HCT116 (cell line): ENCODE results near the gene C13orf46. TPM values are rescaled to one million over a fixed set of nuclear protein-coding genes. Genes with fewer than 3 reads are reported as not detected.

Experiments
- ATAC-seq: fragments of 200-7000 bp; cut with Tn5 transposase; 2 replicates; pipeline ENCODE4 v1.9.1; 2020; ENCODE audit warnings: mild to moderate bottlenecking, moderate library complexity
- BruUV-seq: library from RNA; stranded (reverse); fragments of 400-500 nt; replicated peaks from 2 replicates; lab custom pipeline; 2021; lab: Mats Ljungman, UMichigan
- CTCF ChIA-PET: fragments of 300-600 bp; sonication (Branson Sonifier 250); formaldehyde crosslinking; loops from one replicate; lab custom pipeline; 2021; ENCODE audit warnings: antibody characterized with exemption; lab: Charles Lee
- POLR2A ChIA-PET: fragments of 300-600, 350-600 bp; sonication (Branson Sonifier 250); formaldehyde crosslinking; loops from one replicate; lab custom pipeline; 2021; ENCODE audit warnings: antibody characterized with exemption; lab: Charles Lee
- RAD21 ChIA-PET, 2 experiments: fragments of 300-600 bp; sonication (Branson Sonifier 250); formaldehyde crosslinking; loops; one replicate each; lab custom pipeline; 2023; ENCODE audit warnings: low total read pairs in 2 of 2; ENCODE audit not compliant: uncharacterized antibody in 2 of 2, unreplicated experiment in 2 of 2, low non-redundant PET in 1 of 2; lab: Charles Lee
- DNase-seq: peaks from one replicate; pipeline ENCODE4 v3.0.0-alpha.2; 2010; ENCODE audit warnings: low read depth, low spot score
- H2AFZ ChIP-seq: fragments of 200-600 bp; shearing (Covaris generic), sonication (generic); 2 replicates; pipeline ENCODE4 v1.6.1; 2017; ENCODE audit warnings: low read depth, mixed run types, mixed read lengths, antibody characterized with exemption, low read length; ENCODE audit not compliant: poor library complexity, severe bottlenecking
- H3K27ac ChIP-seq: 2 replicates; pipeline ENCODE4 v1.5.1; 2012; ENCODE audit warnings: low read depth, low read length
- H3K27me3 ChIP-seq: fragments of 200-600 bp; sonication (generic); 2 replicates; pipeline ENCODE4 v1.6.1; 2016; ENCODE audit warnings: mixed run types, low read length, mixed read lengths; ENCODE audit not compliant: insufficient read depth
- H3K36me3 ChIP-seq, 2 experiments: fragments of 200-500 bp in 1 of 2; fragments of 200-600 bp in 1 of 2; sonication (Bioruptor generic) in 1 of 2; sonication (generic) in 1 of 2; 2 replicates each; pipeline versions ENCODE4 v1.5.1 to v1.6.1; 2014 to 2016; ENCODE audit warnings: low read length in 2 of 2, inconsistent platforms in 1 of 2, mixed read lengths in 1 of 2, mixed run types in 1 of 2; ENCODE audit not compliant: insufficient read depth in 2 of 2, control insufficient read depth in 1 of 2
- H3K4me1 ChIP-seq, 2 experiments: fragments of 200-600 bp in 1 of 2; sonication (generic) in 1 of 2; 2 replicates each; pipeline versions ENCODE4 v1.5.1 to v1.6.1; 2012 to 2017; ENCODE audit warnings: low read length in 2 of 2, inconsistent platforms in 1 of 2, mild to moderate bottlenecking in 1 of 2, mixed read lengths in 1 of 2, mixed run types in 1 of 2, moderate library complexity in 1 of 2; ENCODE audit not compliant: insufficient read depth in 2 of 2, control insufficient read depth in 1 of 2
- H3K4me2 ChIP-seq: fragments of 200-600 bp; sonication (generic); 2 replicates; pipeline ENCODE4 v1.6.1; 2017; ENCODE audit warnings: mixed run types, low read length, mixed read lengths
- H3K4me3 ChIP-seq, 2 experiments: fragments of 200-600 bp in 1 of 2; sonication (generic) in 1 of 2; replicated peaks in 1 of 2; 2 replicates each; pipeline ENCODE4 v1.5.1; 2011 to 2016; ENCODE audit warnings: low read length in 2 of 2, control low read depth in 1 of 2, low read depth in 1 of 2, mild to moderate bottlenecking in 1 of 2, mixed read lengths in 1 of 2, mixed run types in 1 of 2
- H3K79me2 ChIP-seq: fragments of 200-600 bp; sonication (generic); 2 replicates; pipeline ENCODE4 v1.6.1; 2017; ENCODE audit warnings: mild to moderate bottlenecking, mixed run types, low read length, moderate library complexity, mixed read lengths; ENCODE audit not compliant: insufficient read depth
- H3K9ac ChIP-seq: fragments of 200-600 bp; sonication (generic); 2 replicates; pipeline ENCODE4 v1.6.1; 2016; ENCODE audit warnings: low read length, mixed read lengths
- H3K9me2 ChIP-seq: fragments of 200-600 bp; sonication (generic), shearing (Covaris generic); 2 replicates; pipeline ENCODE4 v1.6.1; 2017; ENCODE audit warnings: mixed run types, mild to moderate bottlenecking, moderate library complexity; ENCODE audit not compliant: insufficient read depth
- H3K9me3 ChIP-seq, 2 experiments: fragments of 200-500 bp in 1 of 2; fragments of 200-600 bp in 1 of 2; sonication (Bioruptor generic) in 1 of 2; sonication (generic) in 1 of 2; 2 replicates each; pipeline ENCODE4 v1.6.1; 2014 to 2017; ENCODE audit warnings: low read length in 2 of 2, mixed read lengths in 2 of 2, inconsistent platforms in 1 of 2, low read depth in 1 of 2, mild to moderate bottlenecking in 1 of 2, mixed run types in 1 of 2, moderate library complexity in 1 of 2; ENCODE audit not compliant: control insufficient read depth in 1 of 2, insufficient read depth in 1 of 2
- H4K20me1 ChIP-seq: fragments of 200-600 bp; sonication (generic), shearing (Covaris generic); 2 replicates; pipeline ENCODE4 v1.6.1; 2017; ENCODE audit warnings: mixed run types, mild to moderate bottlenecking, moderate library complexity; ENCODE audit not compliant: insufficient read depth
- CBX3 ChIP-seq: IDR thresholded peaks from 2 replicates; pipeline ENCODE4 v1.6.1; 2012; ENCODE audit warnings: low read depth
- CEBPB ChIP-seq: IDR thresholded peaks from 2 replicates; pipeline ENCODE4 v1.6.1; 2012; ENCODE audit warnings: low read depth
- EGR1 ChIP-seq: IDR thresholded peaks from 2 replicates; pipeline ENCODE4 v1.6.1; 2012; ENCODE audit warnings: low read depth
- ELF1 ChIP-seq: IDR thresholded peaks from 2 replicates; pipeline ENCODE4 v1.6.1; 2012; ENCODE audit warnings: low read depth, borderline replicate concordance
- EZH2 ChIP-seq: fragments of 200-600 bp; sonication (generic); IDR thresholded peaks from 2 replicates; pipeline ENCODE4 v1.6.1; 2017; ENCODE audit warnings: antibody characterized with exemption, mixed run types
- FOSL1 ChIP-seq: IDR thresholded peaks from 2 replicates; pipeline ENCODE4 v1.6.1; 2012; ENCODE audit warnings: low read depth
- JUND ChIP-seq: IDR thresholded peaks from 2 replicates; pipeline ENCODE4 v1.6.1; 2012
- POLR2A ChIP-seq: IDR thresholded peaks from 2 replicates; pipeline ENCODE4 v1.7.0; 2011; ENCODE audit warnings: borderline replicate concordance; ENCODE audit not compliant: insufficient read depth, insufficient read length; ENCODE audit errors: extremely low read depth
- REST ChIP-seq: IDR thresholded peaks from 2 replicates; pipeline ENCODE4 v1.6.1; 2012; ENCODE audit warnings: low read depth
- SIN3A ChIP-seq: IDR thresholded peaks from 2 replicates; pipeline ENCODE4 v1.6.1; 2012; ENCODE audit warnings: low read depth
- SP1 ChIP-seq: IDR thresholded peaks from 2 replicates; pipeline ENCODE4 v1.6.1; 2012; ENCODE audit warnings: low read depth
- SRF ChIP-seq: IDR thresholded peaks from 2 replicates; pipeline ENCODE4 v1.6.1; 2012; ENCODE audit warnings: low read depth
- YY1 ChIP-seq: IDR thresholded peaks from 2 replicates; pipeline ENCODE4 v1.6.1; 2011; ENCODE audit warnings: low read length, low read depth, moderate library complexity, mild to moderate bottlenecking; ENCODE audit not compliant: insufficient replicate concordance; ENCODE audit errors: extremely low read depth
- ZFX ChIP-seq: fragments of 450-650 bp; IDR thresholded peaks from 2 replicates; pipeline ENCODE4 v1.6.1; 2017
- intact Hi-C: fragments of 100-400 bp; cut with micrococcal nuclease; formaldehyde crosslinking; loops from 2 replicates; pipeline ENCODE4 v1.10.0; 2022
- total RNA-seq: library from RNA; stranded (reverse); gene quantifications from one replicate; pipeline ENCODE4 v1.2.1, GENCODE V29; 2021; ENCODE audit not compliant: unreplicated experiment

C13orf46 gene
- total RNA-seq, 1 experiment from 2014 or later: 0.93 TPM

GRCh38 chr13:113931841-113932459 lies 41.9 kb downstream of the C13orf46 start:
- no peaks in the 10 kb centered on the region for H3K36me3 ChIP-seq
- H3K4me3 ChIP-seq: no peak overlapping the region
- H3K9ac ChIP-seq: no peak overlapping the region
- BruUV-seq: no TSS peak
- POLR2A ChIA-PET: no interaction called here
- H3K27me3 ChIP-seq: no peaks in the 10 kb centered on the region
- RAD21 ChIA-PET: no interaction called here
- no peak overlapping the region for H3K4me2 ChIP-seq
- intact Hi-C loops: no loop called here
- no peak overlapping the region for H3K27ac ChIP-seq
- H3K79me2 ChIP-seq: no peaks in the 10 kb centered on the region
- CTCF ChIA-PET: no interaction called here
- TF ChIP-seq REST (no peak), SP1 (no peak), POLR2A (no peak), SIN3A (no peak), CEBPB (no peak), ELF1 (no peak), EZH2 (no peak), ZFX (no peak), FOSL1 (no peak), EGR1 (no peak), SRF (no peak), YY1 (no peak), JUND (no peak), CBX3 (no peak)
- TF ChIP-seq, all 23 proteins: peak for 0
- H3K9me3 ChIP-seq: no peaks in the 10 kb centered on the region
- H4K20me1 ChIP-seq: no peaks in the 10 kb centered on the region
- no peak for DNase-seq
- H3K4me1 ChIP-seq: no peaks in the 10 kb centered on the region
- ATAC-seq: no peak
- no peak overlapping the region for H2AFZ ChIP-seq
- H3K9me2 ChIP-seq: no peaks in the 10 kb centered on the region
